Lower leg skin (tissue), 4 donors: ENCODE data around the gene LCORL. TPM values are rescaled to one million over a fixed set of nuclear protein-coding genes. Genes with fewer than 3 reads are reported as not detected.

ENCODE experiments used
- DNase-seq, 2 donors: peaks; one replicate each; pipeline ENCODE4 v3.0.0-alpha.2; 2019; ENCODE audit warnings: low spot score in 2 of 2
- H3K4me3 ChIP-seq: fragments of 200-600 bp; sonication (generic); 2 replicates; pipeline ENCODE4 v1.5.1; 2017; ENCODE audit warnings: mild to moderate bottlenecking, low read depth; ENCODE audit not compliant: poor library complexity, severe bottlenecking
- CTCF ChIP-seq, 3 donors: fragments of 450-650 bp; IDR thresholded peaks; one replicate each; pipeline ENCODE4 v1.5.1; 2016; ENCODE audit warnings: antibody characterized with exemption in 3 of 3, mild to moderate bottlenecking in 3 of 3, moderate library complexity in 2 of 3
- POLR2A ChIP-seq, 2 donors: fragments of 450-650 bp; IDR thresholded peaks; one replicate each; pipeline ENCODE4 v1.6.1; 2016 to 2017; ENCODE audit warnings: antibody characterized with exemption in 2 of 2, mild to moderate bottlenecking in 1 of 2, moderate library complexity in 1 of 2
- WGBS, 2 donors: methylation state at CpG; one replicate each; pipeline ENCODE4 v1.1.5; 2018; 5-methylcytosine and 5-hydroxymethylcytosine counted together
- intact Hi-C: fragments of 100-400 bp; cut with DNase I; formaldehyde crosslinking; loops from one replicate; pipeline ENCODE4 v1.15.0; 2023; ENCODE audit warnings: low total_unique reads
- total RNA-seq, 4 donors: library from RNA; depleted of rRNA; stranded (reverse); fragments of >200 nt; gene quantifications; one replicate each; pipeline ENCODE4 v1.1.0, GENCODE V29; 2016

LCORL gene
- total RNA-seq, 4 donors from 2014 or later: 12.2 to 58.9 (median 27.0) TPM

DNA sequence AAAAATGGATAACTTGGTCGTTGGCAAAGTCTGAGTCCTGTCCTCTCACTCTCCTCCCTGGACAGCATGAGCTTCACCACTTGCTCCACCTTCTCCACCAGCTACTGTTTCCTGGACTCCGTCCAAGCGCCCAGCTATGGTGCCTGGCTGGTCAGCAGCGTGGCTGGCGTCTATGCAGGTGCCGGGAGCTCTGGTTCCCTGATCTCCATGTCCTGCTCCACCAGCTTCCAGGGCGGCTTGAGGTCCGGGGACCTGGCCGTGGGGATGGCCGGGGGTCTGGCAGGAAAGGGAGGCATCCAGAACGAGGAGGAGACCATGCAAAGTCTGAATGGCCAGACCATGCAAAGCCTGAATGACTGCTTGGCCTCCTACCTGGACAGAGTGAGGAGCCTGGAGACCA lies 109.9 kb downstream of the LCORL start:
- no peak for DNase-seq
- no peak overlapping the region for H3K4me3 ChIP-seq
- intact Hi-C loops: no loop called here
- WGBS, 2 donors: 94 to 95% methylated on average over 11 of the region's 11 CpGs
- no peak for TF ChIP-seq POLR2A (IDR thresholded peaks at IDR 0.05)

GRCh38 chr4:17898553-17899055 lies 123.0 kb downstream of the LCORL start:
- WGBS, 2 donors: 74 to 77% methylated on average over 2 of the region's 2 CpGs
- DNase-seq: no peak
- TF ChIP-seq CTCF (IDR thresholded peaks at IDR 0.05) (no peak), POLR2A (IDR thresholded peaks at IDR 0.05) (no peak)
- no peak overlapping the region for H3K4me3 ChIP-seq
- intact Hi-C loops: no loop called here

GRCh38 chr4:17895481-17895880 lies 126.1 kb downstream of the LCORL start:
- intact Hi-C loops: no loop called here
- TF ChIP-seq CTCF (IDR thresholded peaks at IDR 0.05) (no peak), POLR2A (IDR thresholded peaks at IDR 0.05) (no peak)
- H3K4me3 ChIP-seq: no peak overlapping the region
- WGBS, 2 donors: 96 to 99% methylated on average over 3 of the region's 3 CpGs
- no peak for DNase-seq

DNA sequence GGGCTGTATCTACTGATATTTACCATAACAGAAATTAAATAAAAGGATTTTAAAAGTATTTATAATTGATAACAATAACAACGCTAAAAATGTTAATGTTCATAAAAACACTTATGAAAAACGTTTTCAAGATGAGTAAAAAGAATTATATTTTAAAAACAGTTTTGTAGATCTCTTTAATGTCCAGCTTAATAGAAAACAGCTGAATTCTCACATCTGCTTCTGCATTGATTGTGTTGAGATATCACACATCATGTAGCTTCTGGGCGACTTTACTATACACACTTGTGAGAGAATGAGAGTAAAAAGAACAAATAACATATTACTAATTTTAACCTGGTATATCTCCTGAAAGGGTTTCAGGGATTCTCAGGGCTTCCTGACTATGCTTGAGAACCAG lies 127.1 kb downstream of the LCORL start:
- DNase-seq: no peak
- no peak overlapping the region for H3K4me3 ChIP-seq
- TF ChIP-seq POLR2A (IDR thresholded peaks at IDR 0.05): no peak
- no peak for TF ChIP-seq CTCF (IDR thresholded peaks at IDR 0.05)
- 83 to 84% methylated on average over 3 of the region's 3 CpGs for WGBS, 2 donors
- intact Hi-C loops: no loop called here

GRCh38 chr4:17889692-17890091 lies 131.9 kb downstream of the LCORL start:
- no peak for DNase-seq
- WGBS, 2 donors: 90 to 95% methylated on average over 1 of the region's 1 CpG
- H3K4me3 ChIP-seq: no peak overlapping the region
- TF ChIP-seq CTCF (IDR thresholded peaks at IDR 0.05): no peak
- no peak for TF ChIP-seq POLR2A (IDR thresholded peaks at IDR 0.05)
- intact Hi-C loops: no loop called here

DNA sequence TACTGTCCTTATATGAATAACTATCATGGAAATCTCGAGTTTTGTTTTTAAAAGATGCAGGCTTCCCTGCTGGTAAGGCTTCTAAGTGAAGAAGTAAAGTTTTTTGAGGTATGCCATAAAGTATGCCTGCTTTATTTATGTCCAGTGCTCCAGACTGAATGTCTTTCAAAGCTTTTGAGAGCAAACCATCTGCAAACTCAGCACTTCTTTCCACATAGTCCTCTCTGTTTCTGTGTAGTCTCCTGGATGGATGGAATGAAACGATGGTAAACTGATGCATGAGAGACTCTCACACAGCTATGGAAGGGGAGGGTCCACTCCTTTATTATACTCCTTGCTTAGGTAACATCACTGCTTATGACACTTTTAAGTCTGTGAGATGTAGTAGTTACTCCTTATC lies 137.0 kb downstream of the LCORL start:
- TF ChIP-seq CTCF (IDR thresholded peaks at IDR 0.05) (no peak), POLR2A (IDR thresholded peaks at IDR 0.05) (no peak)
- DNase-seq: no peak
- intact Hi-C loops: no loop called here
- H3K4me3 ChIP-seq: no peak overlapping the region
- 93 to 94% methylated on average over 2 of the region's 2 CpGs for WGBS, 2 donors
